GM19467 (cell line): ENCODE results near the gene ZC3HAV1L.
"Not testable (repeated sequence)": the region's sequence is repeated elsewhere in the genome, so short reads cannot be mapped to it uniquely, and the experiment has no call there.

Experiments
- ATAC-seq: cut with Tn5 transposase; IDR thresholded peaks from one replicate; pipeline ENCODE4 v1.9.1; 2021; ENCODE audit warnings: mild to moderate bottlenecking, moderate library complexity; ENCODE audit not compliant: unreplicated experiment

ZC3HAV1L gene

GRCh38 chr7:139054656-139055055, 18.8 kb upstream of the ZC3HAV1L start:
- not testable (repeated sequence) for ATAC-seq

- ATAC-seq = no peak
These were observed 18.3 kb upstream of the ZC3HAV1L start for GRCh38 chr7:139054101-139054500.

GRCh38 chr7:139051655-139052054, 15.8 kb upstream of the ZC3HAV1L start:
- ATAC-seq = no peak

GRCh38 chr7:139049936-139050335, 14.1 kb upstream of the ZC3HAV1L start:
- no peak for ATAC-seq

- ATAC-seq = no peak
These were observed 13.3 kb upstream of the ZC3HAV1L start for GRCh38 chr7:139049111-139049510.

GRCh38 chr7:139047970-139048369, 12.1 kb upstream of the ZC3HAV1L start:
- no peak for ATAC-seq

- no peak for ATAC-seq
These were observed 10.3 kb upstream of the ZC3HAV1L start for GRCh38 chr7:139046143-139046542.

GRCh38 chr7:139044813-139045794, 9.3 kb upstream of the ZC3HAV1L start:
- no peak for ATAC-seq

GRCh38 chr7:139043823-139044812, 8.3 kb upstream of the ZC3HAV1L start:
- ATAC-seq = no peak

- no peak for ATAC-seq
These were observed 5.7 kb upstream of the ZC3HAV1L start for GRCh38 chr7:139041378-139042085.

- ATAC-seq = no peak
These were observed 2.8 kb upstream of the ZC3HAV1L start for GRCh38 chr7:139038691-139039090.

GRCh38 chr7:139036901-139037300, 1.1 kb upstream of the ZC3HAV1L start:
- no peak for ATAC-seq

- peak; percentile 18 for ATAC-seq
These were observed 822 bp downstream of the ZC3HAV1L start for GRCh38 chr7:139034855-139035585.

- no peak for ATAC-seq
These were observed 1.5 kb downstream of the ZC3HAV1L start for GRCh38 chr7:139034336-139034735.

GRCh38 chr7:139033346-139034114, 2.3 kb downstream of the ZC3HAV1L start:
- ATAC-seq = no peak

GRCh38 chr7:139032473-139032872, 3.4 kb downstream of the ZC3HAV1L start:
- ATAC-seq = no peak

GRCh38 chr7:139029353-139029752, 6.5 kb downstream of the ZC3HAV1L start:
- no peak for ATAC-seq

GRCh38 chr7:139026551-139026950, 9.3 kb downstream of the ZC3HAV1L start:
- no peak for ATAC-seq

GRCh38 chr7:139025861-139026260, 10.0 kb downstream of the ZC3HAV1L start:
- ATAC-seq = not testable (repeated sequence)
